Measurements from ENCODE around the gene HELT. TPM values are rescaled to one million over a fixed set of nuclear protein-coding genes. Genes with fewer than 3 reads are reported as not detected.
"Not testable (repeated sequence)": the region's sequence is repeated elsewhere in the genome, so short reads cannot be mapped to it uniquely, and the experiment has no call there.

Gene HELT
- not detected for total RNA-seq

DNA sequence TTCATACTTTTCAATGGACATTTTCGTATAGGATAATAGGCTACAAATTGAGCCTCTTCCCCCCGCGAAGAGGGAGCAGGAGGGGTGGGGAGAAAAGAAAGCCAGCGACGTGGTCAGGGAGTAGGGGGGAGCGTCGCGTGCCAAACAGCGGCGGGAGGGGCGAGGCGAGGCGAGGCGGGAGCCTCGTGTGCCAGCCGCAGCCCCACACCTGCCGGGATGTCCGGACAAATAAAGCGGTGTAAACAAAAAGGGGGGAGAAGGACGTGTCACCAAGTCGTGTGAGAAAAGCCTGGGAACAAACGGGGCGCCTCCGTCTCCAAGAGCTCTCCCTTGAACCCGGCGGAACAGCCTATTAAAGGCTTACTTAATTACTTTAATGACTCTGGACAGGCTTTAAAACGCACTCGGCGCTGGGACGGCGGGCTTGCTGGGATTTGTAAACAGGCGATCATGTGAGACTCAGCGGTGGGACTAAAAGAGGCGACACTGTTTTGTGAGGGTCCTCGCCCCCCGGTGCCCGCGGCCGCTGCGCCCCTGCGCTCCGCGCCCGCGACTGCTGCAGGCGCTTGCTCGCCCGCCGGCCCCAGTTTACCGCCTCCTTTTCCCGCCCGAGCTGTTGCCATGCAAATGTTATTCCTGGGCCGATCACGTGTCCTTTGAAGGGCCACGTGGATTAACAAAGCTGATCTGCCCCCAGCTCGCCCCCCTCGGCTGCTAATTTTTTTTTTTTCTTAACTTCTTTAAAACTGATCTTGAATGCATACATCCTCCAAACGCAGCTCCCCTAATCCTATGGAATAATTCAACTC lies at the start of gene HELT:
Gene HELT (plus strand): TSS at position 527 of the 809 bp plus-strand sequence. CDS start 439 bp downstream, outside the sequence.
- intact Hi-C loops (cut with DNase I): no loop called here
- ATAC-seq: no peak
- DNase-seq (ENCODE audit: low spot score): no peak

DNA sequence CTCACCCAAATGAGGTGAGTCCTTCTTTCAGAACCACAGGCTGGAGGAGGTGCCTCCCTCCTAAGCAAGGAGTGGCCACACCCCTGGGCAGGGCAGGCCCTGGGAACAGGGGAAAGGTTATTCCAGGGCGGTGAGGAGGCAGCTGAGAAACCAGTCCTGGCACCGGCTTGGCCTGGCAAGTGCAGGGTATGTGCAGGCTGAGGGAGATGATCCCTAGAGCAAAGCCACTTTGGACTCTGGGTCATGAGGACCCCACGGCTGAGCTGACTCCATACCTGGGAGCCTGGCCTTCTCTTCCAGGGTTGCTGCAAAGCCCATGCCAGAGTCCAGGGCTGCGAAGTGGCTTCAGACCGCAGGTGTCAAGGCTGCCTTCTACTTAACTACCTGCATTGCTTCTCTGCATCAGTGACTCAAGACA lies 49.5 kb upstream of the HELT start:
- intact Hi-C loops (cut with DNase I): no loop called here
- ATAC-seq: peak; percentile 79
- peak; percentile 53 for DNase-seq (ENCODE audit: low spot score)

DNA sequence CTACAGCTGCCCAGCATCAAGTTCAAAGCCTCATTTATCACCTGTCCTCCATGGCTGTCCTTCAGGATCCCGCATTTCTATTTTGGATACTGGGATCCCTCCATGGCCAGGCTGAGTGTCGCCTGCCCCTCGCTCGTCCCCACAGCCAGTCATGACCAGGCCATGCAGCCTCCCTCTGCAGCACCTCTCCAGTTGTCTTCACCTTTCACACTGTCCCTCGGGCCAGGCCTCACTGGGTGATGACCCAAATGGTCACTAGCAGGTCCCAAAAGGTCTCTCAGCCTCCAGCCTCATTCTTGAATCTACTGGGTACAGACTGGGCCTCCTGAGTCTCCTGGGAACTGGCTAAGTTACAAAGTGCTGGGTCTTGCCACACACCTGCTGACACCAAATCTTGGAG lies 48.7 kb upstream of the HELT start:
- intact Hi-C loops (cut with DNase I): no loop called here
- DNase-seq (ENCODE audit: low spot score) (peak; percentile 28), ATAC-seq (no peak)

GRCh38 chr4:184972991-184973390 lies 45.3 kb upstream of the HELT start:
- DNase-seq (ENCODE audit: low spot score) (no peak), ATAC-seq (no peak)
- intact Hi-C loops (cut with DNase I): no loop called here

GRCh38 chr4:184976348-184976747 lies 41.9 kb upstream of the HELT start:
- intact Hi-C loops (cut with DNase I); DNase-seq (ENCODE audit: low spot score); ATAC-seq: not testable (repeated sequence)

GRCh38 chr4:184977747-184978146 lies 40.5 kb upstream of the HELT start:
- no peak for ATAC-seq
- intact Hi-C loops (cut with DNase I): no loop called here
- no peak for DNase-seq (ENCODE audit: low spot score)

DNA sequence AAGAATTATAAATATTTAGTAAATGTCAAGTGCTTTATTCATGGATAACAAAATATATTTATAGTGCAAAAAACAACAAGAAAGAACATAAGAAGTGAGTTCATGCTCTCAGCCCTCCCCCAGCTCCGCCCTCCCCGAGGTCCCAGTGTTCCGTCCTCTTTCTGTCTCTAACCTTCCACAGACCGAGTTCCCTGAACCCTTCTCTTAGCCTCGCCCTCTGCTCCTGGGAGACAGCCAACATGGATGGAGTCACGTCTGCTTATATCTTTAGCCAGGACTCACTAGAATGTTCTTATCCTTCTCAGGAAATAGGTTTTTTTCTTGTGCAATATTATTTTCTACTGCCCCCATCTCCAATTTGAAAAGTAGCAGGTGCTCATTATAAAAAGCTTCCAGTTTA lies 40.1 kb upstream of the HELT start:
- peak; percentile 64 for ATAC-seq
- DNase-seq (ENCODE audit: low spot score): no peak
- intact Hi-C loops (cut with DNase I): no loop called here

GRCh38 chr4:184979461-184980124 lies 38.7 kb upstream of the HELT start:
- ATAC-seq: no peak
- no peak for DNase-seq (ENCODE audit: low spot score)
- intact Hi-C loops (cut with DNase I): no loop called here

DNA sequence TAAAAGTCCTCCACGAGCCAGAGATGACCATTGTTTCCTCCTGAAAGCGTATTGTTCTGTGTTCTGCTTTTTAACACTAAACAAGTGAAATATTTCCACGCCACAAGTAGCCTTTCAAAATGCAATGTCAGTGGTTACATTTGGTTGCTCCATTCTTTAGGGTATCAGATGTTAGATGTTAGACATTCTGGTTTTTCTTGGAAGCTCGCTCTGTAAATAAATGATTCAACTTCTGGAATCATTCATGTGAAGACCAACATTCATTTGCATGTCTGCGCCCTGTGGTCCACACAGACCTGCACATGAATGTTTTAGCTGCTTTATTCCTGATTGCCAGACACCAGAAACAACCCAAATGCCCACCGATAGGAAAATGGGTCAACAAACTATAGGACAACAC lies 38.0 kb upstream of the HELT start:
- ATAC-seq (no peak), DNase-seq (ENCODE audit: low spot score) (no peak)
- intact Hi-C loops (cut with DNase I): no loop called here

DNA sequence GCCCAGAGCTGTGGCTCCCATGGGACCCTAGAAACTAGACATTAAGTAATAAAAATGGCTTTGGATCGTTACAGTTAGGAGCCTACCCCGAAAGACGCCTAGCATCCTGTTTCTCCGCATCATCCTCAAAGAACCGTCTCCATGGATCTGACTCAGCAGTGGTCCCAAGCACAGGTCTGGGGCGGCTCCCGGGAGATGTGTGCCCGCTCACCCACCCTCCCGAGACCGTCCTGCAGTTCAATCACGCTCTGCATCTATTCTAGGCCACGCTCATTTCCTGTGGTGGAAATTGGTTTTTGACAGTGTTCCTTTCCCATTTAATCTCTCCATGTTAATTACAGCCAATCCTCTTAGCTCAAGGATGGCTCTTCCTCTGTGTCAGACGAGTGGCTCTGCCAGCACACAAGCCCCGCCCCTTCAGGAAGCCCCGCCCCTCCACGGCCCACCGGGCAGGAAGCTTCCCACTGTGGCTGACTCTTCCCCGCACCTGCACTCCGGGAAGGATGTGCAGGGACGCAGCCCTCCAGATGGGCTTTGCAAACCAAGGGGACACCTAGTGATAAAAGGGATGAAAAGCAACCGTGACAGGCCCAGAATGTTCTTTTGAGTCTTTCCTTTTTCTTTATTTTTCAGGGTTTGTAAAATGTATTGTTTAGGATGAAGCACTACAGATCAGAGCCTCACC lies 34.5 kb upstream of the HELT start:
- ATAC-seq (peak; percentile 87), DNase-seq (ENCODE audit: low spot score) (peak; percentile 75)
- intact Hi-C loops (cut with DNase I): no loop called here

GRCh38 chr4:184987493-184988031 lies 30.7 kb upstream of the HELT start:
- DNase-seq (ENCODE audit: low spot score): no peak
- ATAC-seq: no peak
- intact Hi-C loops (cut with DNase I): no loop called here

- intact Hi-C loops (cut with DNase I): no loop called here
- ATAC-seq: no peak
Observed at GRCh38 chr4:184988611-184989010, 29.7 kb upstream of the HELT start.

GRCh38 chr4:184989283-184989682 lies 29.0 kb upstream of the HELT start:
- intact Hi-C loops (cut with DNase I); DNase-seq (ENCODE audit: low spot score); ATAC-seq: not testable (repeated sequence)

More at GRCh38 chr4:184988611-184989010, 29.7 kb upstream of the HELT start:
- DNase-seq (ENCODE audit: low spot score): no peak

DNA sequence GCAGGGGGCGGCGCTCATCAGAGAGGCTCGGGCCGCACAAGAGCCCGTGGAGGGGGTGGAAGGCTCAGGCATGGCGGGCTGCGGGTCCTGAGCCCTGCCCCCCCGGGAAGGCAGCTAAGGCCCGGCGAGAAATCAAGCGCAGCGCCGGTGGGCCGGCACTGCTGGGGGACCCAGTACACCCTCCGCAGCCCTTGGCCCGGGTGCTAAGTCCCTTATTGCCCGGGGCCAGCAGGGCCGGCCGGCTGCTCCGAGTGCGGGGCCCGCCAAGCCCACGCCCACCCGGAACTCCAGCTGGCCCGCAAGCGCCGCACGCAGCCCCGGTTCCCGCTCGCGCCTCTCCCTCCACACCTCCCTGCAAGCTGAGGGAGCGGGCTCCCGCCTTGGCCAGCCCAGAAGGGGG lies 28.2 kb upstream of the HELT start:
- DNase-seq (ENCODE audit: low spot score); ATAC-seq; intact Hi-C loops (cut with DNase I): not testable (repeated sequence)

DNA sequence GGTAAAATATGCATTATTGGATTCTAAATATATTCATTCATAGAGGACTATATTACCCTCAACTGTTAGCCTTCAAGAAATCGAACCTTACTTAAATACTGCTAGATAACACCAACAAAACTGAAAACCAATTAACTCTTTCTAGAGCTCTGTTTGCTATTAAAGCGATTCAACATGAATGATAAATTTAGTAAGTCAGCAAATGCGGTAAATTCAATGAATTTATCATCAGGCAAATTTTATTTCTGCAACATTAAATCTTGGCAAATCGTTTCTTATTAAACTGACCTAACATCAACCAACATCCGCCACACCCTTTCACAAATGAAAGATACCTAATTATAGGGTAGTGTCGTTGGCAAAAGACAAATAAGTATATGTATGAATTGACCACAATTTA lies 26.4 kb upstream of the HELT start:
- intact Hi-C loops (cut with DNase I): no loop called here
- no peak for ATAC-seq

GRCh38 chr4:184992422-184992821 lies 25.9 kb upstream of the HELT start:
- no peak for ATAC-seq

More for the DNA sequence above, 26.4 kb upstream of the HELT start:
- no peak for DNase-seq (ENCODE audit: low spot score)

DNA sequence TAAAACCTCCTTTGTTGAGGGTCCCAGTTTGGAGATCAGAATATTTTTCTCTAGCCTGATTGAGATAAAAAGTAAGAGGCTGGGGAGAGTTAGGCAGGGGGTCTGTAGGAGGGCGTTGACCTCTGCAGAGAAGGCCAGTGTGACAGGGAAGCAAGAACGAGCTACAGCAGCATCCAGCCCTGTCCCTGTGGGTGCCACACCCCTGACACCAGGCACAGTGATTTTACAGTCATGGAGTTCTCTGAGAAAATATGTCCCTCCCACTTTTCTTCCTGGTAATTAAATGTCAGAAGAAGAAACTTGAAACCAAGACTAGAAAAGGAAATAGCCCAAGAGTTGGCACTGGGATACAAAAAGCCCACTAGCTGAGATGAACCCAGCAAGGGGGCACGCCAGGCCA lies 25.0 kb upstream of the HELT start:
- ATAC-seq (no peak), DNase-seq (ENCODE audit: low spot score) (no peak)
- intact Hi-C loops (cut with DNase I): no loop called here

More at GRCh38 chr4:184992422-184992821, 25.9 kb upstream of the HELT start:
- intact Hi-C loops (cut with DNase I): no loop called here
- DNase-seq (ENCODE audit: low spot score): no peak

DNA sequence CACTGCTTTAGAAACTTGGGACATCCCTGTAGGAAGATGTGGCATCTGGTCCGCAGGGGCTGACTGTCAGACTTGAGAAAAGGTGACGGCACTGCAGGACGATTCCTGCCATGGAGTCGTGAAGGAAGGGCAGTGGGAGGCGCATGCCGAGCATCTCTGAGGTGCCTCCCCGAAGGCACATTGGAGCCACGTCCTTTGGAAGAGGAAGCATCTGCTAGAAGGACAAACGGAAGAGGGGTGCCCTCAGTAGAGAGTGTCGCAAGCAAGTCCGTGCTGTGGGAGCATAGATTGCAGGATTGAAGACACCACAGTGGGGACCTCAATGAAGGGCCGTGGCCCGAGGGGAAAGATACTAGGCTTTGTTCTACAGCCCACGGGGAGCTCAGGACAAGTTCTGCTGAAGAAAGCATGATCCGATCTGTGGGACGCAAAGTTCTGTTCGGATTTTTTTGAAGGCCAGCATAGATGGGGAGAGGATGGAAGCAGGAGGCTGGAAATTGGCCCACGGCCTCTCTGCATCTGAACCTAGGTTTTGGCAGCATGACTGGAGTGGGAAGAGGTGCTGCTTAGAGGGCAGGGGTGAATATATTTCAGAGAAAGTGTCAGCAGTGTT lies 24.2 kb upstream of the HELT start:
- DNase-seq (ENCODE audit: low spot score) (no peak), ATAC-seq (no peak)
- intact Hi-C loops (cut with DNase I): no loop called here

GRCh38 chr4:184994623-184995010 lies 23.7 kb upstream of the HELT start:
- DNase-seq (ENCODE audit: low spot score): no peak
- intact Hi-C loops (cut with DNase I): no loop called here
- ATAC-seq: no peak

Measured in sciatic nerve (tissue), 2 donors.